Prostate gland (tissue), 2 donors: ENCODE measurements around the gene LRRC59.

Source experiments
- CTCF ChIP-seq, 4 experiments: fragments of 200-600 bp in 2 of 4; fragments of 450-650 bp in 2 of 4; sonication (generic) in 2 of 4; IDR thresholded peaks; 1 replicate in 3 of 4; 2 replicates in 1 of 4; pipeline ENCODE4 v1.5.1; 2016 to 2019; ENCODE audit warnings: antibody characterized with exemption in 4 of 4, mild to moderate bottlenecking in 2 of 4, moderate library complexity in 2 of 4
- POLR2A ChIP-seq: fragments of 450-650 bp; IDR thresholded peaks from one replicate; pipeline ENCODE4 v1.6.1; 2016; ENCODE audit warnings: antibody characterized with exemption, mild to moderate bottlenecking
- POLR2AphosphoS5 ChIP-seq: sonication (generic); formaldehyde crosslinking; IDR thresholded peaks from one replicate; pipeline ENCODE4 v1.6.1; 2017; ENCODE audit warnings: antibody characterized with exemption

DNA sequence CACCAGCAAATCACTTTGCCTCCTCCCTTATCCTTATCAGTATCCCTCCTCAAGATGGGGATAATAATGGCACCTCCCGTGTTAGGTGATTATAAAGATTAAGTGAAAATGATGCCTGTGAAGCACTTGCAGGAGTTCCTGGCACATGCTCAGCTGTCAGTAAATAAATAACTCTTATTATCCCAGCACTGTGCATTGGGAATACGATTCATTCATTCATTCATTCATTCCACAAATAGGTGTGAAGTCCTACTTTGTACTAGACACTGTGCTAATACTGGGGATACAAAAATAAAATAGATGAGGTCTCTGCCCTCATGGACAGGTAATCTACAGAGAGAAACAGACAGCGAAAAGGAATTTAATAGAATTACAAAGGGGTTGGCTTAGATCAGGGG, 49.4 kb downstream of the LRRC59 start:
- TF ChIP-seq POLR2A = no peak
- no peak for TF ChIP-seq CTCF (IDR thresholded peaks at IDR 0.05)
- no peak for TF ChIP-seq POLR2AphosphoS5
